K562 (cell line): ENCODE results near the gene BTBD17. TPM values are rescaled to one million over a fixed set of nuclear protein-coding genes. Genes with fewer than 3 reads are reported as not detected.

Source experiments
- CREB1 ChIP-seq, 2 experiments: sonication (generic) in 1 of 2; formaldehyde crosslinking in 1 of 2; IDR thresholded peaks; 2 replicates each; pipeline versions ENCODE4 v1.6.1 to v1.8.0; 2012 to 2022; ENCODE audit warnings: inconsistent platforms in 1 of 2, mild to moderate bottlenecking in 1 of 2, missing genetic modification reagents in 1 of 2, moderate library complexity in 1 of 2
- CTCF ChIP-seq, 3 experiments: IDR thresholded peaks in 2 of 3; conservative IDR thresholded peaks in 1 of 3; 2 replicates each; pipeline ENCODE4 v1.5.1; 2011 to 2012; ENCODE audit warnings: low read length in 3 of 3, mild to moderate bottlenecking in 3 of 3, control low read depth in 2 of 3, improper control_type of control experiment in 1 of 3, inconsistent platforms in 1 of 3, low read depth in 1 of 3, mixed read lengths in 1 of 3, moderate library complexity in 1 of 3; ENCODE audit not compliant: insufficient read depth in 2 of 3
- CXXC5 ChIP-seq: fragments of 250-450 bp; sonication (Bioruptor Pico); IDR thresholded peaks from 2 replicates; pipeline ENCODE4 v1.8.0; 2022; ENCODE audit warnings: inconsistent platforms, mild to moderate bottlenecking, moderate library complexity
- E2F6 ChIP-seq, 2 experiments: IDR thresholded peaks; 2 replicates each; pipeline ENCODE4 v1.6.1; 2011; ENCODE audit warnings: borderline replicate concordance in 1 of 2, control low read depth in 1 of 2, low read depth in 1 of 2, low read length in 1 of 2, mild to moderate bottlenecking in 1 of 2, mixed read lengths in 1 of 2, moderate library complexity in 1 of 2; ENCODE audit not compliant: insufficient read depth in 1 of 2, insufficient read length in 1 of 2, poor library complexity in 1 of 2, severe bottlenecking in 1 of 2; ENCODE audit errors: extremely low read depth in 1 of 2
- ERF ChIP-seq: fragments of 450-650 bp; formaldehyde crosslinking; IDR thresholded peaks from 2 replicates; pipeline ENCODE4 v1.4.0; 2020; ENCODE audit warnings: mild to moderate bottlenecking, mixed read lengths
- FUS ChIP-seq: fragments of 200-400 bp; formaldehyde crosslinking; optimal IDR thresholded peaks from 2 replicates; pipeline ENCODE3; 2017; ENCODE audit warnings: low read depth, low read length
- HDAC1 ChIP-seq, 2 experiments: fragments of 450-650 bp; IDR thresholded peaks; 2 replicates each; pipeline ENCODE4 v1.6.1; 2016 to 2017; ENCODE audit warnings: inconsistent platforms in 1 of 2, mild to moderate bottlenecking in 1 of 2, moderate library complexity in 1 of 2
- L3MBTL2 ChIP-seq: fragments of 450-650 bp; IDR thresholded peaks from 2 replicates; pipeline ENCODE4 v1.6.1; 2016; ENCODE audit warnings: mild to moderate bottlenecking, moderate library complexity
- MAX ChIP-seq: sonication (generic); formaldehyde crosslinking; IDR thresholded peaks from 2 replicates; pipeline ENCODE4 v1.9.0; 2022; ENCODE audit warnings: mild to moderate bottlenecking, missing genetic modification reagents
- TBP ChIP-seq: optimal IDR thresholded peaks from 2 replicates; pipeline ENCODE3; 2011; ENCODE audit warnings: low read depth, low read length, improper control_type of control experiment
- TGIF2 ChIP-seq: sonication (generic); formaldehyde crosslinking; IDR thresholded peaks from 2 replicates; pipeline ENCODE4 v1.8.1; 2022; ENCODE audit warnings: mild to moderate bottlenecking, missing genetic modification reagents, moderate library complexity
- THRA ChIP-seq: fragments of 450-650 bp; IDR thresholded peaks from 2 replicates; pipeline ENCODE4 v1.6.1; 2017; ENCODE audit warnings: mild to moderate bottlenecking, moderate library complexity
- UBTF ChIP-seq, 2 experiments: IDR thresholded peaks; 2 replicates each; pipeline ENCODE4 v1.6.1; 2012; ENCODE audit warnings: improper control_type of control experiment in 2 of 2, low read depth in 2 of 2, low read length in 2 of 2, borderline replicate concordance in 1 of 2
- ZBTB49 ChIP-seq: sonication (generic); formaldehyde crosslinking; IDR thresholded peaks from 2 replicates; pipeline ENCODE4 v1.8.0; 2022; ENCODE audit warnings: missing genetic modification reagents, mild to moderate bottlenecking, borderline replicate concordance
- ZNF316 ChIP-seq: fragments of 450-650 bp; IDR thresholded peaks from 2 replicates; pipeline ENCODE4 v1.6.1; 2016
- ZNF408 ChIP-seq: fragments of 250-450 bp; sonication (Bioruptor Pico); IDR thresholded peaks from 2 replicates; pipeline ENCODE4 v1.4.0; 2020; ENCODE audit warnings: low read depth, mild to moderate bottlenecking, moderate library complexity
- ZNF695 ChIP-seq: fragments of 450-650 bp; formaldehyde crosslinking; IDR thresholded peaks from 2 replicates; pipeline ENCODE4 v1.4.0; 2020; ENCODE audit warnings: mild to moderate bottlenecking, moderate library complexity
- polyA plus RNA-seq, 8 experiments: library from polyadenylated mRNA; depleted of rRNA in 4 of 8; stranded (reverse) in 5 of 8; unstranded in 3 of 8; fragments of >200 nt; fragmentation: Nextera tagmentation in 2 of 8; fragmentation: Illumina TruSeq in 1 of 8; extraction: Ambion mirVana in 2 of 8; extraction: Trizol in 1 of 8; gene quantifications; 2 replicates each; pipeline versions ENCODE4 v1.2.1 to v1.2.3, GENCODE V29; 2011 to 2014; ENCODE audit warnings: inconsistent platforms in 1 of 8, missing spikeins in 1 of 8
- total RNA-seq, 7 experiments: library from RNA; depleted of rRNA in 6 of 7; stranded (reverse); fragments of >200 nt in 6 of 7; fragmentation: Illumina TruSeq in 2 of 7; extraction: Trizol in 2 of 7; gene quantifications; 2 replicates each; pipeline versions ENCODE4 v1.2.1 to v1.2.3, GENCODE V29; 2011 to 2021; ENCODE audit warnings: low replicate concordance in 1 of 7

The BTBD17 gene
- total and polyA plus RNA-seq, 9 of the 15 experiments (the other 6 are each of a cell fraction or from before 2014, with no cell fraction given): not detected

- peak; percentile 42 to 68; a peak in 1 of 4 replicates for TF ChIP-seq UBTF (IDR thresholded peaks at IDR 0.05; ENCODE audit: borderline replicate concordance in 1 of 2, low read depth in 2 of 2, low read length in 2 of 2)
- TF ChIP-seq ZBTB49: no peak
- TF ChIP-seq ERF (CRISPR knock-in tag): no peak
- no peak for TF ChIP-seq CREB1 (IDR thresholded peaks at IDR 0.05)
- TF ChIP-seq CREB1 (CRISPR knock-in tag; IDR thresholded peaks at IDR 0.05): peak; percentile 56
- no peak for TF ChIP-seq ZNF695
- peak; percentile 81 for TF ChIP-seq L3MBTL2
- TF ChIP-seq ZNF408 (CRISPR knock-in tag): no peak
- no peak for TF ChIP-seq ZNF316
- no peak for TF ChIP-seq THRA
- TF ChIP-seq CXXC5: peak; percentile 49
- TF ChIP-seq HDAC1 (IDR thresholded peaks at IDR 0.05): no peak
- TF ChIP-seq CTCF (IDR thresholded peaks at IDR 0.05 in 2 of 3, conservative IDR thresholded peaks at IDR 0.05 in 1 of 3; ENCODE audit: insufficient read depth in 2 of 3, low read depth in 1 of 3, low read length in 3 of 3): peak; percentile 14 to 62 (median 39); a peak in 2 of 6 replicates
- TF ChIP-seq MAX (CRISPR knock-in tag): peak; percentile 94
- TF ChIP-seq TGIF2 (CRISPR knock-in tag): no peak
- peak; percentile 48 to 91 for TF ChIP-seq E2F6 (IDR thresholded peaks at IDR 0.05; ENCODE audit: borderline replicate concordance in 1 of 2, extremely low read depth in 1 of 2, insufficient read depth in 1 of 2, insufficient read length in 1 of 2, low read depth in 1 of 2, low read length in 1 of 2, poor library complexity in 1 of 2, severe bottlenecking in 1 of 2)
- TF ChIP-seq TBP: no peak
- TF ChIP-seq FUS: no peak
Observed at GRCh38 chr17:74351552-74352210, 10.0 kb downstream of the BTBD17 start (continued).
